Neural progenitor cell (in vitro differentiated cells): ENCODE measurements around the gene TGM5. TPM values are rescaled to one million over a fixed set of nuclear protein-coding genes. Genes with fewer than 3 reads are reported as not detected.

Source experiments
- DNase-seq: peaks from one replicate; pipeline ENCODE4 v3.0.0-alpha.2; 2016; ENCODE audit warnings: low spot score
- H2AFZ ChIP-seq: fragments of 200-600 bp; sonication (generic); replicated peaks from 2 replicates; pipeline ENCODE4 v1.6.1; 2016; ENCODE audit warnings: antibody characterized with exemption
- H3F3A ChIP-seq: fragments of 200-600 bp; sonication (generic); 2 replicates; pipeline ENCODE4 v1.6.1; 2016; ENCODE audit warnings: antibody characterized with exemption, low read depth
- H3K27ac ChIP-seq: fragments of 200-600 bp; sonication (generic); 2 replicates; pipeline ENCODE4 v1.5.1; 2016; ENCODE audit warnings: mild to moderate bottlenecking
- H3K27me3 ChIP-seq: fragments of 200-600 bp; sonication (generic); 2 replicates; pipeline ENCODE4 v1.6.1; 2016; ENCODE audit warnings: mild to moderate bottlenecking, moderate library complexity
- H3K36me3 ChIP-seq: fragments of 200-600 bp; sonication (generic); 2 replicates; pipeline ENCODE4 v1.5.1; 2016
- H3K4me1 ChIP-seq: fragments of 200-600 bp; sonication (generic); 2 replicates; pipeline ENCODE4 v1.6.1; 2016; ENCODE audit warnings: mixed run types
- H3K4me2 ChIP-seq: fragments of 200-600 bp; sonication (generic); 2 replicates; pipeline ENCODE4 v1.6.1; 2016
- H3K4me3 ChIP-seq: fragments of 200-600 bp; sonication (generic); 2 replicates; pipeline ENCODE4 v1.5.1; 2016
- H3K79me2 ChIP-seq: fragments of 200-600 bp; sonication (generic); 2 replicates; pipeline ENCODE4 v1.6.1; 2016; ENCODE audit warnings: low read depth
- H3K9ac ChIP-seq: fragments of 200-600 bp; sonication (generic); 2 replicates; pipeline ENCODE4 v1.6.1; 2016
- H3K9me3 ChIP-seq: fragments of 200-600 bp; sonication (generic); 2 replicates; pipeline ENCODE4 v1.5.1; 2016; ENCODE audit warnings: low read depth
- H4K20me1 ChIP-seq: fragments of 200-600 bp; sonication (generic); 2 replicates; pipeline ENCODE4 v1.6.1; 2016; ENCODE audit warnings: low read depth
- H3K27ac Mint-ChIP-seq: 3 replicates; pipeline ENCODE4 v1.8.0; 2021; ENCODE audit warnings: mixed read lengths
- H3K27me3 Mint-ChIP-seq: 2 replicates; pipeline ENCODE4 v1.8.0; 2022; ENCODE audit warnings: low read depth, mild to moderate bottlenecking, inconsistent platforms, moderate library complexity, mixed read lengths; ENCODE audit not compliant: insufficient read depth
- H3K36me3 Mint-ChIP-seq: 3 replicates; pipeline ENCODE4 v1.8.0; 2021; ENCODE audit warnings: mixed read lengths
- H3K4me1 Mint-ChIP-seq: 3 replicates; pipeline ENCODE4 v1.8.0; 2021; ENCODE audit warnings: mixed read lengths
- H3K4me3 Mint-ChIP-seq: 3 replicates; pipeline ENCODE4 v1.8.0; 2021; ENCODE audit warnings: mild to moderate bottlenecking, moderate library complexity, mixed read lengths
- H3K9me3 Mint-ChIP-seq: 3 replicates; pipeline ENCODE4 v1.8.0; 2020; ENCODE audit warnings: mixed read lengths
- EZH2 ChIP-seq: fragments of 200-600 bp; sonication (generic); IDR thresholded peaks from 2 replicates; pipeline ENCODE4 v1.6.1; 2017; ENCODE audit warnings: antibody characterized with exemption, mild to moderate bottlenecking, moderate library complexity
- EZH2phosphoT487 ChIP-seq: fragments of 200-600 bp; sonication (generic); IDR thresholded peaks from 2 replicates; pipeline ENCODE4 v1.6.1; 2017; ENCODE audit warnings: antibody characterized with exemption
- total RNA-seq: library from RNA; depleted of rRNA; stranded (reverse); fragments of >200 nt; gene quantifications from 2 replicates; pipeline ENCODE4 v1.2.3, GENCODE V29; 2015; ENCODE audit warnings: low replicate concordance
- TF ChIP-seq, protein P1 (sequence below): fragments of 200-600 bp; sonication (generic); IDR thresholded peaks from 2 replicates; pipeline ENCODE4 v1.5.1; 2017; ENCODE audit warnings: antibody characterized with exemption, mild to moderate bottlenecking

TGM5 gene
- total RNA-seq, 1 donor from 2014 or later = not detected

DNA sequence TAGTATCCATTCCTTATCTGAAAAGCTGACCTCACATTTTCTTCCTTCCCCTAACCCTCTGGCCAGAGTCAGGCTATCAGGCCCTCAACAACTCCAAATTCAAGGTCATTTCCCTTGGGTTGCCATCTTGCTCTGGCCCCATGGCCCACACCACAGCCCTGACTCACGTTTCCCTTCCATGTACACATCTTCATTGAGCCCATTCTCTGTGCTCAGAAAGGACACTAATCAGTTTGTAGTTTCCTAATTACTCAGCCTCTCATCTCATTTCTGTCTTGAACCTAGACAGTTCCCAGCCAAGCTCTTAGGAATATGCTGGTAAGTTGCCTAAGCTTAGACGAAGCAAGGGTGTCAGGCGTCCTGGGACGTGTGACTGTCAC lies 14.9 kb downstream of the TGM5 start:
- Histone ChIP-seq H3K4me1 (no peaks in the 10 kb centered on the region), H3K4me2 (no peak overlapping the region), H3F3A (no peaks in the 10 kb centered on the region), H3K27me3 (no peaks in the 10 kb centered on the region), H3K4me3 (no peak overlapping the region), H3K36me3 (no peaks in the 10 kb centered on the region), H2AFZ (no peak overlapping the region), H3K9ac (no peak overlapping the region), H3K9me3 (no peaks in the 10 kb centered on the region), H3K27ac (no peak overlapping the region), H4K20me1 (no peaks in the 10 kb centered on the region), H3K79me2 (no peaks in the 10 kb centered on the region)
- Mint-ChIP-seq H3K27ac (no peak overlapping the region), H3K27me3 (peaks cover 14% of the 10 kb centered on the region), H3K9me3 (no peaks in the 10 kb centered on the region), H3K36me3 (no peaks in the 10 kb centered on the region), H3K4me1 (no peaks in the 10 kb centered on the region), H3K4me3 (no peak overlapping the region)
- no peak for DNase-seq
- no peak for TF ChIP-seq EZH2phosphoT487
- TF ChIP-seq, protein P1, sequence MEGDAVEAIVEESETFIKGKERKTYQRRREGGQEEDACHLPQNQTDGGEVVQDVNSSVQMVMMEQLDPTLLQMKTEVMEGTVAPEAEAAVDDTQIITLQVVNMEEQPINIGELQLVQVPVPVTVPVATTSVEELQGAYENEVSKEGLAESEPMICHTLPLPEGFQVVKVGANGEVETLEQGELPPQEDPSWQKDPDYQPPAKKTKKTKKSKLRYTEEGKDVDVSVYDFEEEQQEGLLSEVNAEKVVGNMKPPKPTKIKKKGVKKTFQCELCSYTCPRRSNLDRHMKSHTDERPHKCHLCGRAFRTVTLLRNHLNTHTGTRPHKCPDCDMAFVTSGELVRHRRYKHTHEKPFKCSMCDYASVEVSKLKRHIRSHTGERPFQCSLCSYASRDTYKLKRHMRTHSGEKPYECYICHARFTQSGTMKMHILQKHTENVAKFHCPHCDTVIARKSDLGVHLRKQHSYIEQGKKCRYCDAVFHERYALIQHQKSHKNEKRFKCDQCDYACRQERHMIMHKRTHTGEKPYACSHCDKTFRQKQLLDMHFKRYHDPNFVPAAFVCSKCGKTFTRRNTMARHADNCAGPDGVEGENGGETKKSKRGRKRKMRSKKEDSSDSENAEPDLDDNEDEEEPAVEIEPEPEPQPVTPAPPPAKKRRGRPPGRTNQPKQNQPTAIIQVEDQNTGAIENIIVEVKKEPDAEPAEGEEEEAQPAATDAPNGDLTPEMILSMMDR = no peak
- no peak for TF ChIP-seq EZH2

GRCh38 chr15:43251185-43251870 lies 15.4 kb downstream of the TGM5 start:
- no peaks in the 10 kb centered on the region for H3K4me1 ChIP-seq
- no peaks in the 10 kb centered on the region for H3F3A ChIP-seq
- Mint-ChIP-seq H3K9me3 (no peaks in the 10 kb centered on the region), H3K36me3 (no peaks in the 10 kb centered on the region), H3K27me3 (peaks cover 13% of the 10 kb centered on the region), H3K27ac (no peak overlapping the region), H3K4me1 (no peaks in the 10 kb centered on the region), H3K4me3 (no peak overlapping the region)
- no peak overlapping the region for H3K9ac ChIP-seq
- H3K4me3 ChIP-seq = no peak overlapping the region
- H3K79me2 ChIP-seq = no peaks in the 10 kb centered on the region
- no peak overlapping the region for H3K27ac ChIP-seq
- no peaks in the 10 kb centered on the region for H3K36me3 ChIP-seq
- no peaks in the 10 kb centered on the region for H3K27me3 ChIP-seq
- no peaks in the 10 kb centered on the region for H3K9me3 ChIP-seq
- no peak overlapping the region for H2AFZ ChIP-seq
- no peaks in the 10 kb centered on the region for H4K20me1 ChIP-seq
- TF ChIP-seq, protein P1 = no peak
- TF ChIP-seq EZH2 (no peak), EZH2phosphoT487 (no peak)
- H3K4me2 ChIP-seq = no peak overlapping the region
- no peak for DNase-seq

- Histone ChIP-seq H3K27me3 (no peaks in the 10 kb centered on the region), H3K4me3 (no peak overlapping the region), H3F3A (no peaks in the 10 kb centered on the region), H3K79me2 (no peaks in the 10 kb centered on the region), H3K9me3 (no peaks in the 10 kb centered on the region), H3K9ac (no peak overlapping the region), H3K27ac (no peak overlapping the region), H3K4me1 (no peaks in the 10 kb centered on the region), H3K4me2 (no peak overlapping the region), H3K36me3 (no peaks in the 10 kb centered on the region), H4K20me1 (no peaks in the 10 kb centered on the region), H2AFZ (no peak overlapping the region)
- no peaks in the 10 kb centered on the region for H3K36me3 Mint-ChIP-seq
- TF ChIP-seq EZH2phosphoT487 = no peak
- TF ChIP-seq, protein P1 = no peak
- no peak for TF ChIP-seq EZH2
- H3K9me3 Mint-ChIP-seq = no peaks in the 10 kb centered on the region
- H3K27ac Mint-ChIP-seq = no peak overlapping the region
- H3K4me3 Mint-ChIP-seq = no peak overlapping the region
- no peak for DNase-seq
- no peaks in the 10 kb centered on the region for H3K4me1 Mint-ChIP-seq
- H3K27me3 Mint-ChIP-seq = peaks cover 12% of the 10 kb centered on the region
Measured at GRCh38 chr15:43250785-43251184, 15.9 kb downstream of the TGM5 start.
